HuH-7.5 (cell line): ENCODE measurements around the gene B4GALT2.

ENCODE experiments used
- DNase-seq: peaks from one replicate; pipeline ENCODE4 v3.0.0; 2011; ENCODE audit warnings: low spot score

B4GALT2 gene

GRCh38 chr1:43946236-43947060, 32.6 kb upstream of the B4GALT2 start, which contains the start of gene IPO13:
IPO13 (plus strand) TSS chr1:43946950; CDS start chr1:43947601, 651 bp downstream.
- DNase-seq = peak; percentile 95

GRCh38 chr1:43947061-43947873, 31.7 kb upstream of the B4GALT2 start:
- DNase-seq = no peak

- no peak for DNase-seq
Measured at GRCh38 chr1:43947874-43948437, 31.1 kb upstream of the B4GALT2 start.

- DNase-seq = no peak
Measured at GRCh38 chr1:43949678-43950077, 29.3 kb upstream of the B4GALT2 start.

- DNase-seq = no peak
Measured at GRCh38 chr1:43951021-43951985, 27.7 kb upstream of the B4GALT2 start.

GRCh38 chr1:43952731-43953346, 26.2 kb upstream of the B4GALT2 start:
- DNase-seq = no peak

GRCh38 chr1:43953361-43953760, 25.6 kb upstream of the B4GALT2 start:
- no peak for DNase-seq

- DNase-seq = no peak
Measured at GRCh38 chr1:43954036-43954435, 25.0 kb upstream of the B4GALT2 start.

GRCh38 chr1:43956234-43956633, 22.8 kb upstream of the B4GALT2 start:
- no peak for DNase-seq

GRCh38 chr1:43957407-43958040, 21.5 kb upstream of the B4GALT2 start:
- DNase-seq = no peak

- no peak for DNase-seq
Measured at GRCh38 chr1:43958351-43959255, 20.4 kb upstream of the B4GALT2 start.

- DNase-seq = no peak
Measured at GRCh38 chr1:43960798-43961197, 18.2 kb upstream of the B4GALT2 start.

GRCh38 chr1:43961692-43962091, 17.3 kb upstream of the B4GALT2 start:
- DNase-seq = no peak

GRCh38 chr1:43962324-43962723, 16.7 kb upstream of the B4GALT2 start:
- no peak for DNase-seq

GRCh38 chr1:43963006-43963405, 16.0 kb upstream of the B4GALT2 start:
- DNase-seq = no peak

GRCh38 chr1:43963890-43964289, 15.1 kb upstream of the B4GALT2 start:
- no peak for DNase-seq

GRCh38 chr1:43965316-43965715, 13.7 kb upstream of the B4GALT2 start:
- no peak for DNase-seq

GRCh38 chr1:43968348-43968948, 10.6 kb upstream of the B4GALT2 start:
- DNase-seq = no peak

- no peak for DNase-seq
Measured at GRCh38 chr1:43969416-43969745, 9.6 kb upstream of the B4GALT2 start.
